ENCODE results near the gene HNRNPH1.

The HNRNPH1 gene

DNA sequence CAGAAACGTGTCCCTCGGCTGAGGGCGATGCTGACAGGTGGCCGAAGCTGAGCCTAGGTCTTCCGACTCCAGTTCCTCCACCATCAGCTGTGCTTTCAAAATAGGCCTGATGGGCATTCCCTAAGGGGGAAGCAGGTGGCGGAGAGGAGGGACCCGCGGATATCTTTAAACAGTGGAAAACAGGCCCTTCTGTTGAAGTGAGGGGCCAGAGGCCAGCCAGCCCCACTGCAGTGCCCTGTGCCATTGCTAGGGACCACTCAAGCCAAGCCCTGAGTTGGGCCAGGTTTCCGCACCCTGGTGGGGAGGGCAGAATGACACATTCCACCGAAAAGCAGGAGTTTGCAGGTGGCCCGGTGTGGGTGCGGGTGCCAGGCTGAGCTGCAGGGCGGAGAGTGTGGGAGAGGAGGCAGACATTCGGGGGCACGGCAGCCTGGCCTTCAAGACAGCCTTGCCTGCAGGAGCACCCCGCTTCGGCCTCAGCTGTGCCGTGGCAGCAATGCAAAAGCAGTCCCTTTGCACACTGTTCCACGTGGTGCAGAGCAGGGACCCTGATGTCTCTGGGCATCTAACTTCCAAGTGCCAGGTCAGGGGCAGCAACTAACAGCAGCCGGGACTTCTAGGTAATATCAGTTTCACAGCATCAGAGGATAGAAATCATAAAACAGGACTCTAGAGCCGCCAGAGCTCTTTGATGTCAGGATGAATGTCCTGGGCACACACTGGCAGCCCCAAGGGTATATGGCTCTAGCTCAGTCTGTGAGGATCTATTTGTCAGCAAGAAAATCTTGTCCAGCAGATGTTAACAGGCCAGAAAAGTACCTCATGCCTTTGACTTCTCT is 17.2 kb downstream of the HNRNPH1 start:
- no peak for DNase-seq (ENCODE audit: low read depth in 2 of 2, low spot score in 1 of 2)

DNA sequence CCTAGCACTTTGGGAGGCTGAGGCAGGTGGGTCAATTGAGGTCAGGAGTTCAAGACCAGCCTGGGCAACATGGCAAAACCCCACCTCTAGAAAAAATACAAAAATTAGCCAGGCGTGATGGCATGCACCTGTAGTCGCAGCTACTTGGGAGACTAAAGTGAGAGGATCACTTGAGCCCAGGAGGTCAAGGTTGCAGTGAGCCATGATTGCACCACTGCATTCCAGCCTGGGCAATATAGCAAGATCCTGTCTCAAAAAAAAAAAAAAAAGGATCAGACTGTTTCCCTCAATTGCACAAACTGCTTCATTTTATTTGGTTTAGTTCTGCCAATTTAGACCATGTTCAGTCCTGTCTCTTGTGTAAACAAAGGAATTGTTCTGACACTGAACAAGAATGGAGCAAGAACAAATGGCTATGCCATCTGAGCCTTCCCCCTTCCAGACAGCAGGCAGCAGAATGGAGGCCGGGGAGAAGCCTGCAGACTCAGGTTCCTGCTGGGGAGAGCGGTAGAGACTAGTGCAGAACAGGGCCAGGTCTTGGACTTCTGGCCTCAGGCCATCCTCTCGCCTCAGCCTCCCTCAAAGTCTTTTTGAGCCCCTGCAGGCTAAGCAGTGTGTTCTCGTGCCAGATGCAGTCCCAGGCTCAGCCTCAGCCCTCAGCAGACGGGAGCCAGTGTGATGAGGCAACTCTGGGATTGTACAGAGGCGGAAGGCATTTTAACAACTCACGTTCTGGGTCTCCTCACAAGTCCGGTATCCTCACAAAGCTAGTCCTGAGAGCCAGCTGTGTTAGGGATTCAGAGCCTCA is 18.2 kb downstream of the HNRNPH1 start:
- DNase-seq (ENCODE audit: low read depth in 2 of 2, low spot score in 1 of 2) = no peak

DNA sequence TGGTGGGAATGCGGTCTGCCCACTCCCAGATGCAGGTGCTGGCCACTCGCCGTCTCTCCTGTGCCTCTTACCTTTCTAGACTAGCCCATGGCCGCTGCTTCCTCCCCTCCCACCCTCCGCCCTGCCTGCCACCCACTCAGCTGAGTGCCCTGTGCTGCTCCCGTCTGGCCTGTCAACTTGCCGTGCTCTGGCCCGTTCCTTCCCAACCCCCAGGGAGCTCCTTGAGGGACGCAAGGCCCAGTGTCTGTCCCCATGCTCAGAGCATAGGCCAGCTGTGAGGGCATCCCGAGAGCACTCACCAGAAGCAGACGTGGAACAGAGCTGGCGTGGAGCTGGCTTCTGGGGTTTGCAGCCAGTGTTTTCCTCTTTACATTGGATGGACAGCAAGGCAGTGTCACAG is 20.2 kb downstream of the HNRNPH1 start:
- no peak for DNase-seq (ENCODE audit: low read depth in 2 of 2, low spot score in 1 of 2)

DNA sequence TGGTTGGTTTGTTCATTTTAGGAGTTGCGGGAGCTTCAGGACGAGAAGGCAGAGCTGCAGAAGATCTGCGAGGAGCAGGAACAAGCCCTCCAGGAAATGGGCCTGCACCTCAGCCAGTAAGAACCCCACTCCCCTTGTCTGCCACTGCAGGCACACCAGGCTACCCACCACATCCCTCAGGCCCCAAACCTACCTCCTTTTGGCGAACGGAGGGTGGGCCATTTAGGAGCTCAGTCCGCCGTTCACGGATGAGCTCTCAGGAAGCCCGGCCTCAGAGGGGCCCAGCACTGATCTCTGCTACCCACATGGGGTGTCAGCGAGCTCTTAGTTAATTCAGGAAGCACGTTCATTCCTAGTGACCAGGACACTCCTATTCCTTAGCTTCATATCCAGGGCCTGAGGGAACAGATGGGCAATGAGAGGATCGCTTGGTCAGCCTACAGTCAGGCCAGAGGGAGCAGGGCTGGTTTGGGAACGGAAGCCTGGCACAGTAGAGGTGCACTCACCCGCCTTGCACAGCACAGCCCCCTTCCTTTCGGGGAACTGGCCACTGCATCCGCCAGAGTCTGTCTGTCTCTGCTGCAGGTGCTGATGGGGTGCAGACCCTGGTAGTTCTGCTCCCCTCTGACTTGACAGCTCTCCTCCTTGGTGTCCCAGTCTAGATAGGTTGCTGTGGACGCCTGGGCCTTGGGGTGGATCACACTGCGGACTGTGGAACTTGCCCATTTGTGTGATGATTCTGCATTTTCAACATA is 21.4 kb downstream of the HNRNPH1 start:
- no peak for DNase-seq (ENCODE audit: low read depth in 2 of 2, low spot score in 1 of 2)

DNA sequence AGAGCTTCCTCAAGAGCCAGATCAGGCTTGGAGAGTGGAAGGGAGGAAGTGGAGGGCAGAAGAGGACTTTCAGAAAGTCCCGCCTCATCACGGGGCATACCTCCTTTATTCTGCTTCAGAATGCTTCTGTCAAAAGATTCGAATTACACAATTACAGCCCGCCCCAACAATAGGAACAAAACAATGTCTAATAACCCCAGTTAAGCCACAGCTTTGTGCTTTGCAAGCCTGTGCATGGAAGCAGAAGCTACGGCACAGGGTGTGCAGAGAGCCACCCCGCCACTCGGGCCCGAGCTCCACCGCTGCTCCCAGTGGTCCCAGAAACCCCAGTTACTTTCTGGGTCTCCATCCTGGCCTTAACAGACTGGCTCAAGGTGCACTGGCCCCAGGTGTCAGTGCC is 23.5 kb downstream of the HNRNPH1 start:
- DNase-seq (ENCODE audit: low read depth in 2 of 2, low spot score in 1 of 2) = no peak

DNA sequence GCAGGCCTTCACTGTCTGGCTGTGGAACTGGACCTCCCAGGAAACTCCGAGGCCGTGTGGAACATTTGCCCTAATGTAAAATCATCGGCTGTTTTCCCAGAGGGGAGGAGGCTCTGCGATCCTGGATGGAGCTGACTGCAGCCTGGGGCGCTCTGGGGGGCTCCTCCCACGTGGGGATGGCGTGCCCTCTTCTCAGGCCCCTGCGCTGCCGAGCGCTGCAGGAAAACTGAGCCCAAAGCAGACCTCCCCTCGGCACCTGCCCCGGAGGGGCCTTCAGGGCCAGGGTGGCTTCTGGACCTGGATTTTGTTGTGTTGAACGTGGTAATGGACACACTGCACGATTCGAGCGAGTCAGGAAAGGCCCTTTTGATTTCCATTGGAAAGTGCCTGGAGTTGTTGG is 23.9 kb downstream of the HNRNPH1 start:
- DNase-seq (ENCODE audit: low read depth in 2 of 2, low spot score in 1 of 2) = no peak

DNA sequence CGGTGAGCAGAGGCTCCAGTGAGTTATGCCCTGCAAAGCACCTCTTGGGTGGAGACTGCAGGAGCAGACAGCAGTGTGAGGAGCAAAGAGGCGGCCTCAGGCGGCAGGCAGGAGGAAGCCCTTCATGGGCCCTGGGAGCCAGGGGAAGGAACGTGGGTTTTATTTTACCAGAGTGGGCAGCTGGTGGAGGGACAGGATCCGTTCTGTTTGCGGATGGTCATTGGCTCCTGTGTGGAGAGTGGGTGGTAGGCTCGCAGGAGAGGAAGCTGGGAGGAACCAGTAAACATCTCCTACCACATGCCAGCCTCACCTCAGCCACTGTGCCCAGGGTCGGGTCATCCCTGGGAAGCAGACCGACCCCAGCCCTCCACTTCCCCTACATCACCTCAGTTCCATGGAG is 24.4 kb downstream of the HNRNPH1 start:
- no peak for DNase-seq (ENCODE audit: low read depth in 2 of 2, low spot score in 1 of 2)

DNA sequence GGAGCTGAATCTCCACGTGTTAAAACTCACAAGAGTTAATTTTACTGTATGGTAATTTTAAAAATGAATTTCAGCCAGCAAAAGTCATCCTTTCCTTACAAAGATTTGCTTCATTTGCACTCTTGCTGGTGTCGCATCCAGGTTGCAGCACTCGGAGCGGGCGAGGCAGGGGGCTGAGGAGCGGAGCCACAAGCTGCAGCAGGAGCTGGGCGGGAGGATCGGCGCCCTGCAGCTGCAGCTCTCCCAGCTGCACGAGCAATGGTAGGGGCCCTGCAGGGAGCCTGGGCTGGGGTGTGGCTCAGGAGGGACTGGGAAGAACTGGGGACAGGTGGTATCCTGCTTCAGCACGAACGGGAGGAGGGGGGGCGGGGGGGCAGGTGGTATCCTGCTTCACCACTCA is 27.1 kb downstream of the HNRNPH1 start:
- no peak for DNase-seq (ENCODE audit: low read depth in 2 of 2, low spot score in 1 of 2)

DNA sequence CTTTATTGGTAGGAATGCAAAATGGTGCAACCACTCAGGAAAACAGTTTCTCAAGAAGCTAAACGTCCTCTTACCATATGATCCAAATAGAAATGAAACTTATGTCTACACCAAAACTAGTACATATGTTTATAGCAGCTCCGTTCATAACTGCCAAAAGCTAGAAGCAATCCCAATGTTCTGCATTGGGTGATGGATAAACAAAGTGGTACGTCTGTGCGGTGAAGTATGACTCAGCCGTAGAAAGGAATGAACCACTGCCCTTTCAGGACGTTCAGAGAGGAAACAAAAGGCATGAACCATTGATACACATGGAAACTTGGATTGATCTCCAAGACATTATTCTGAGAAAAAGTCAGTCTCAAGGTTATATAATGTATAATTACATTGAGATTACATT is 27.6 kb downstream of the HNRNPH1 start:
- DNase-seq (ENCODE audit: low read depth in 2 of 2, low spot score in 1 of 2) = no peak

DNA sequence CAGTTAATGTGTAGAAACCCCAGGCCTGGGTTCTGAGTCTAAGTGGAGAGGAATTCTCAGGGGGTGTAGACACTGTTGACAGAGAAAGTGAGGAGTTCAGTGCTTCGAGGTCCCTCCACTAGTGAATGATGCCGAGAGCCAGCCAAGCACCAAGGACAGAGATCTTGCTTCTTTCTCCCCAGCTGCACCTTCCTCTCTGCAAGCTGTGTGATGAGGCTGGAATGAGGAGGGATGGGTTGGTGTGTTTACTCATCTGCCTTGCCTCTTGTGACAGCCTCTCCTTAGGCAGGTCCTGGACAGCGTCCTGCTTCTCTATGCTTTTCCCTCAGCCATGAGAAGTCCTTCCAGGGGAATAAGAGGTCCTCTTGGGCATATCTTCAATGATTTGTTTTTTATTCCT is 35.3 kb downstream of the HNRNPH1 start:
- DNase-seq (ENCODE audit: low read depth in 2 of 2, low spot score in 1 of 2) = no peak

DNA sequence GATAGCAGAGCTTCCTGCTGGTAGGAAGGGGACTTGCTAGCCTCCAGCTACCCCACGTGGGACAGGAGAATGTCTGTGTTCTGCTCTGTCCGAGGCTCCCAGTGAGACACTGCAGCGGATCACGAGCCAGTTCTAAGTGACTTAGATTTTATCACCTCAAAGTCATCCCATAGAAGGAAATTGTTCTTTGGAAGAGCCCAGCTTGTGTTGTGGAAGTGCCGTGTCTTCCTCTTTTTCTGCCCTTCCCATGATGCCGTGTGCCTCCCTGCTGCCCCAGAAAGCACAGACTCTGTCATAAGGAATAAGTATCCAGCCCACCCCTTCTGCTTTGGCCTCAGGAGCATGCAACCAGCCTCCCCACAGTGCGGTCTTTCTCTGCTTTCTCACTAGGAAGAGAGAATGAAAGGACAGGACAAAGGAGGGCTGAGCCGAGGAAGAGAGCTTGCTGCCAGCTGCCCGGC is 37.5 kb downstream of the HNRNPH1 start:
- no peak for DNase-seq (ENCODE audit: low read depth in 2 of 2, low spot score in 1 of 2)

DNA sequence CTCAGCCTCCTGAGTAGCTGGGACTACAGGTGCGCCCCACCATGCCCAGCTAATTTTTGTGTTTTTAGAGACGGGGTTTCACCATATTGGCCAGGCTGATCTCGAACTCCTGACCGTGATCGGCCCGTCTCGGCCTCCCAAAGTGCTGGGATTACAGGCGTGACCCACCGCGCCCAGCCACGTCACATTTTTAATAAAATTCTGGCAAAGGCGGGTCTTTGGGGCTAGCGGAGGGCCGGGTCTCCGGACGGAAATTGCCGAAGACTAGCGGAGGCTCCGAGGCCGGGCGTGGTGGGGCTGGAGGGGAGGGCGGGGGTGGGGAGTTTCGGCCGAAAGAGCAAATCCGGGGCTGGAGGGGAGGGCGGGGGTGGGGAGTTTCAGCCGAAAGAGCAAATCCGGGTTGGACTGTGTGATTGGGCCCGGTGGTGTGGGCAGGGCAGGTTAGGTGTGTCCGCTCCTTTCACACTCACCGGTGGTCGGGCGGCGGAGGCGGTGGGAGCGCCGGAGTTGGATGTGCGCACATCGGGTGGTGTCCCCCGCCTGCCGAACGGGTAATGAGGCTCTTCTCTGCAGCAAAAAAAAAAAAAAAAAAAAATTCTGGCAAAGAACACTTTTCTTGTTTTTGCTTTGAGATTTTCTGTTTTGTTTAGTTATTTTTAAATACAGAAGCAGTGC is 46.0 kb downstream of the HNRNPH1 start:
- no peak for DNase-seq (ENCODE audit: low read depth in 2 of 2, low spot score in 1 of 2)

DNA sequence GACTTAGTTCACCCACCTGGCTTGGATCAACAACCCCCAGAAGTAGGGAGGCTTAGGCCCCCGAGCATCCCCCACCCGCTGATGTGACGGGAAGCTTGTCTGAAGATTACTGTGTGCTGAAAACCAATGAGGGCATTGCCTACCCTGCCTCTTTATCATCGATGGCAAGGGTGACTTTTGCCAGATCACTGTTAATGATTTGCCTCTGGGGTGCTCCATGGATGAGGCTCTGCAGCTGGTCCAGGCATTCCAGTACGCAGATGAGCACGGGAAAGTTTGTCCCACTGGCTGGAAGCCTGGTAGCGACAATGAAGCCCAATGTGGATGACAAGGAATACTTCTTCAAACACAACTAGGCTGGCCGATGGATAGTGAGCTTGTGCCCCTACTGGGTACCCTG is 51.1 kb downstream of the HNRNPH1 start:
- no peak for DNase-seq (ENCODE audit: low read depth in 2 of 2, low spot score in 1 of 2)

DNA sequence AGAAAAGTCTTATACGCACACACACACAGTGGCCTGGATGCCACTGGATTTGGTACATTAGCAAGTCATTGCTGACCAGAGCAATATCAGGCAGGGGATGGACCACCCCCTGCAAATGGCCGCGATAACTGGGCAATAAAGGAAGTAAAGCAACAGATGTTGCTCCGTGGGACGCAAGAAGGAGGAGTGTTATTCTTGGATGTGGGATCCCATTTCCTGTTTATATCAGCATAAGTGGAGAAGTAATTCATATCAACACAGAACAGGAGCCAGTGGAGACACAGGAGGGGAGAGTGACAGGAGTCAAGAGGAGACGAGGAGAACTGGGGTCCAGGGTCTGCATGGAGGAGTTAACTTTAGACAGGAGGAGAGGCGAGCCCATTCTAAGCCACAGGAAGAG is 54.8 kb downstream of the HNRNPH1 start:
- no peak for DNase-seq (ENCODE audit: low read depth in 2 of 2, low spot score in 1 of 2)

DNA sequence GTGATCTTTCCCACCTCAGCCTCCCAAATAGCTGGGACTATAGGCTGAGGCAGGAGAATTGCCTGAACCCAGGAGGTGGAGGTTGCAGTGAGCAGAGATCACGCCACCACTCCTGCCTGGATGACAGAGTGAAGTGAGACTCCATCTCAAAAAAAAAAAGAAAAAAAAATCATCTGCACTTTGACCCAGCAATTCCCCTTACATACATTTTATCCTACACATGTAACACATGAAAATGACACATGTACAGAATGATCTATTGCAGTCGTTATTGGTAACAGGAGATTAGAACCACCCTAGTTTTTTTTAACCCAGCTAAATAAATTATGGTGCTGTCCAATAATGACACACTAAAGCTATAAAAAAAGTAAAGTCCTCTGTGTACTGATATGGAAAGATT is 58.9 kb downstream of the HNRNPH1 start:
- DNase-seq (ENCODE audit: low read depth in 2 of 2, low spot score in 1 of 2) = no peak
